ENCODE data around the gene MBTPS1.

DNA sequence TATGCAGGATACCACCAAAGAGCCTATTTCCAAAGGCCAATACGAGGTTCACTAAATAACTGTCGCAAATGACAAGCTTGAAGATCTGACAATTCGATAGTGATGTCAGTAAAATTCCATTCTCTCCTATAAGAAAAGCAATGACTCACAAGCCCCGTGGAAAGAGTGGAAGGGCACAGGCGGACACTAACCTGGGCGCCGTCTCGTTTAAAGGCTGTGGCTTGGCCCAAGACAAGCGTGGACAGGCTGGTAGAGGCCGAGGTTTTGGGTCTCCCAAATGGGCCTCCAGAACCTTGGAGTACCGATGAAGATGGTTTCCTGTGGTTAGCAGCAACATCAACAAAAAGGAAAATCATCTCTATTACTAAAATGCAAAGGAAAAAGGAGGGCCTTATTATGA, 57.6 kb downstream of the MBTPS1 start:
- TF ChIP-seq POLR2AphosphoS5 (IDR thresholded peaks at IDR 0.05), result no peak
- TF ChIP-seq, protein P1, sequence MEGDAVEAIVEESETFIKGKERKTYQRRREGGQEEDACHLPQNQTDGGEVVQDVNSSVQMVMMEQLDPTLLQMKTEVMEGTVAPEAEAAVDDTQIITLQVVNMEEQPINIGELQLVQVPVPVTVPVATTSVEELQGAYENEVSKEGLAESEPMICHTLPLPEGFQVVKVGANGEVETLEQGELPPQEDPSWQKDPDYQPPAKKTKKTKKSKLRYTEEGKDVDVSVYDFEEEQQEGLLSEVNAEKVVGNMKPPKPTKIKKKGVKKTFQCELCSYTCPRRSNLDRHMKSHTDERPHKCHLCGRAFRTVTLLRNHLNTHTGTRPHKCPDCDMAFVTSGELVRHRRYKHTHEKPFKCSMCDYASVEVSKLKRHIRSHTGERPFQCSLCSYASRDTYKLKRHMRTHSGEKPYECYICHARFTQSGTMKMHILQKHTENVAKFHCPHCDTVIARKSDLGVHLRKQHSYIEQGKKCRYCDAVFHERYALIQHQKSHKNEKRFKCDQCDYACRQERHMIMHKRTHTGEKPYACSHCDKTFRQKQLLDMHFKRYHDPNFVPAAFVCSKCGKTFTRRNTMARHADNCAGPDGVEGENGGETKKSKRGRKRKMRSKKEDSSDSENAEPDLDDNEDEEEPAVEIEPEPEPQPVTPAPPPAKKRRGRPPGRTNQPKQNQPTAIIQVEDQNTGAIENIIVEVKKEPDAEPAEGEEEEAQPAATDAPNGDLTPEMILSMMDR (IDR thresholded peaks at IDR 0.05), result no peak

All from suprapubic skin (tissue), 3 donors.